CD8-positive, alpha-beta memory T cell (primary cell): ENCODE results near the gene ALG14. TPM values are rescaled to one million over a fixed set of nuclear protein-coding genes. Genes with fewer than 3 reads are reported as not detected.
A peak's percentile ranks its signal among the peaks of the same experiment; 100 is the strongest.

Experiments used
- CTCF ChIA-PET: fragments of 350-600 bp; sonication (Branson Sonifier 250); formaldehyde crosslinking; loops from one replicate; lab custom pipeline; 2021; ENCODE audit warnings: antibody characterized with exemption; lab: Charles Lee
- POLR2A ChIA-PET: fragments of 350-600 bp; sonication (Branson Sonifier 250); formaldehyde crosslinking; loops from one replicate; lab custom pipeline; 2021; ENCODE audit warnings: antibody characterized with exemption; lab: Charles Lee
- DNase-seq, 5 donors: peaks; one replicate each; pipeline versions ENCODE4 v3.0.0 to v3.0.0-alpha.2; 2020 to 2022; ENCODE audit warnings: mixed read lengths in 1 of 5
- H3K27ac ChIP-seq: one replicate; pipeline ENCODE4 v1.7.0; 2013; ENCODE audit warnings: low read depth, mild to moderate bottlenecking, low read length, moderate library complexity
- H3K27me3 ChIP-seq: 2 replicates; pipeline ENCODE4 v1.7.0; 2013; ENCODE audit warnings: low read length, mild to moderate bottlenecking; ENCODE audit not compliant: insufficient read depth, poor library complexity, severe bottlenecking
- H3K36me3 ChIP-seq: 2 replicates; pipeline ENCODE4 v1.7.0; 2013; ENCODE audit warnings: mild to moderate bottlenecking, low read length, moderate library complexity; ENCODE audit not compliant: insufficient read depth
- H3K4me1 ChIP-seq: 2 replicates; pipeline ENCODE4 v1.7.0; 2013; ENCODE audit warnings: mild to moderate bottlenecking, low read length, moderate library complexity; ENCODE audit not compliant: insufficient read depth
- H3K4me3 ChIP-seq: 2 replicates; pipeline ENCODE4 v1.7.0; 2013; ENCODE audit warnings: mild to moderate bottlenecking, low read length
- H3K9me3 ChIP-seq: 2 replicates; pipeline ENCODE4 v1.7.0; 2013; ENCODE audit warnings: mild to moderate bottlenecking, low read length
- H3K27ac Mint-ChIP-seq, 8 donors: one replicate each; pipeline ENCODE4 v1.8.0; 2020 to 2021; ENCODE audit warnings: mixed read lengths in 8 of 8, mild to moderate bottlenecking in 6 of 8, inconsistent platforms in 3 of 8, moderate library complexity in 3 of 8
- H3K27me3 Mint-ChIP-seq, 2 donors: one replicate each; pipeline ENCODE4 v1.8.0; 2020 to 2021; ENCODE audit warnings: mixed read lengths in 2 of 2, mild to moderate bottlenecking in 1 of 2, moderate library complexity in 1 of 2
- H3K36me3 Mint-ChIP-seq, 3 donors: one replicate each; pipeline ENCODE4 v1.8.0; 2020 to 2021; ENCODE audit warnings: mixed read lengths in 3 of 3, inconsistent platforms in 1 of 3, mild to moderate bottlenecking in 1 of 3
- H3K4me1 Mint-ChIP-seq, 3 donors: one replicate each; pipeline ENCODE4 v1.8.0; 2020 to 2021; ENCODE audit warnings: mixed read lengths in 3 of 3, inconsistent platforms in 1 of 3, mild to moderate bottlenecking in 1 of 3
- H3K4me3 Mint-ChIP-seq, 7 donors: one replicate each; pipeline ENCODE4 v1.8.0; 2020 to 2021; ENCODE audit warnings: mixed read lengths in 7 of 7, mild to moderate bottlenecking in 6 of 7, moderate library complexity in 4 of 7, inconsistent platforms in 2 of 7
- H3K9me3 Mint-ChIP-seq, 5 donors: one replicate each; pipeline ENCODE4 v1.8.0; 2020 to 2022; ENCODE audit warnings: mixed read lengths in 5 of 5, mild to moderate bottlenecking in 3 of 5, moderate library complexity in 2 of 5, inconsistent platforms in 1 of 5
- polyA plus RNA-seq: library from polyadenylated mRNA; unstranded; fragments of 300-500 nt; fragmentation: Illumina TruSeq; gene quantifications from one replicate; pipeline ENCODE4 v1.2.3, GENCODE V29; 2021
- total RNA-seq, 2 experiments: library from RNA; stranded (reverse); gene quantifications; one replicate each; pipeline ENCODE4 v1.2.3, GENCODE V29; 2021

ALG14 gene
- total and polyA plus RNA-seq, 3 experiments from 2014 or later = 4.4 to 6.8 (median 4.6) TPM

- Histone ChIP-seq H3K4me1 (no peaks in the 10 kb centered on the region), H3K4me3 (no peak overlapping the region), H3K27me3 (no peaks in the 10 kb centered on the region), H3K36me3 (no peaks in the 10 kb centered on the region), H3K9me3 (no peaks in the 10 kb centered on the region), H3K27ac (no peak overlapping the region)
- POLR2A ChIA-PET = no interaction called here
- H3K4me3 Mint-ChIP-seq = no peak overlapping the region
- DNase-seq = no peak
- no peak overlapping the region for H3K27ac Mint-ChIP-seq
- CTCF ChIA-PET = interaction anchor here (1.3 to 5.7 kb wide), 5 partner anchors 9 to 156 kb away, joined by 3 to 39 read pairs (median 5); partner anchors contain the start of genes ALG14 and RWDD3
- peaks cover 9 to 35% of the 10 kb centered on the region in 2 donors for H3K27me3 Mint-ChIP-seq
- H3K4me1 Mint-ChIP-seq = no peaks in the 10 kb centered on the region
- no peaks in the 10 kb centered on the region for H3K9me3 Mint-ChIP-seq
- no peaks in the 10 kb centered on the region for H3K36me3 Mint-ChIP-seq
Observed at GRCh38 chr1:95085376-95085775, 12.6 kb upstream of the ALG14 start.

- peak in 1 of 5 donors; percentile 33 for DNase-seq
Observed at GRCh38 chr1:95084317-95085176, 11.8 kb upstream of the ALG14 start.

GRCh38 chr1:95080879-95081278 lies 8.1 kb upstream of the ALG14 start:
- no peaks in the 10 kb centered on the region for H3K9me3 Mint-ChIP-seq
- POLR2A ChIA-PET = no interaction called here
- H3K4me3 ChIP-seq = no peak overlapping the region
- no peak overlapping the region for H3K4me3 Mint-ChIP-seq
- H3K36me3 Mint-ChIP-seq = no peaks in the 10 kb centered on the region
- H3K27me3 ChIP-seq = no peaks in the 10 kb centered on the region
- CTCF ChIA-PET = interaction anchor here (5.7 kb wide), 1 partner anchor 154 kb away, joined by 39 read pairs; the partner anchor contains the start of gene RWDD3
- no peak overlapping the region for H3K27ac Mint-ChIP-seq
- no peaks in the 10 kb centered on the region for H3K9me3 ChIP-seq
- no peaks in the 10 kb centered on the region for H3K4me1 ChIP-seq
- no peaks in the 10 kb centered on the region for H3K4me1 Mint-ChIP-seq
- H3K36me3 ChIP-seq = no peaks in the 10 kb centered on the region
- peaks cover 5 to 19% of the 10 kb centered on the region in 2 donors for H3K27me3 Mint-ChIP-seq
- no peak overlapping the region for H3K27ac ChIP-seq
- DNase-seq = no peak

More at GRCh38 chr1:95084317-95085176, 11.8 kb upstream of the ALG14 start:
- H3K27me3 Mint-ChIP-seq = peaks cover 7 to 28% of the 10 kb centered on the region in 2 donors
- H3K9me3 Mint-ChIP-seq = no peaks in the 10 kb centered on the region
- no peak overlapping the region for H3K27ac Mint-ChIP-seq
- Histone ChIP-seq H3K27me3 (no peaks in the 10 kb centered on the region), H3K4me1 (no peaks in the 10 kb centered on the region), H3K36me3 (no peaks in the 10 kb centered on the region), H3K27ac (no peak overlapping the region), H3K9me3 (no peaks in the 10 kb centered on the region), H3K4me3 (no peak overlapping the region)
- ChIA-PET POLR2A (interaction anchor here (1.8 kb wide), 1 partner anchor 149 kb away, joined by 8 read pairs; the partner anchor contains the start of gene RWDD3), CTCF (interaction anchor here (0.7 to 5.7 kb wide), 8 partner anchors 9 to 157 kb away, joined by 3 to 39 read pairs (median 4); partner anchors contain the start of genes ALG14 and RWDD3)
- H3K4me3 Mint-ChIP-seq = no peak overlapping the region
- no peaks in the 10 kb centered on the region for H3K4me1 Mint-ChIP-seq
- no peaks in the 10 kb centered on the region for H3K36me3 Mint-ChIP-seq

- H3K4me3 Mint-ChIP-seq = no peak overlapping the region
- H3K9me3 Mint-ChIP-seq = no peaks in the 10 kb centered on the region
- H3K36me3 ChIP-seq = no peaks in the 10 kb centered on the region
- H3K4me1 ChIP-seq = no peaks in the 10 kb centered on the region
- peaks cover 8 to 21% of the 10 kb centered on the region in 2 donors for H3K27me3 Mint-ChIP-seq
- no peaks in the 10 kb centered on the region for H3K9me3 ChIP-seq
- no peak overlapping the region for H3K27ac ChIP-seq
- no peak overlapping the region for H3K4me3 ChIP-seq
- H3K27me3 ChIP-seq = no peaks in the 10 kb centered on the region
- CTCF ChIA-PET = interaction anchor here (1.3 to 5.7 kb wide), 2 partner anchors 35 to 154 kb away, joined by 3 to 39 read pairs; partner anchors contain the start of gene RWDD3
- no peak overlapping the region for H3K27ac Mint-ChIP-seq
- no peaks in the 10 kb centered on the region for H3K4me1 Mint-ChIP-seq
- peaks cover 0 to under 1% (median 0%) of the 10 kb centered on the region in 3 donors for H3K36me3 Mint-ChIP-seq
- POLR2A ChIA-PET = no interaction called here
- DNase-seq = no peak
Observed at GRCh38 chr1:95080446-95080845, 7.7 kb upstream of the ALG14 start.

GRCh38 chr1:95076034-95076433 lies 3.3 kb upstream of the ALG14 start:
- Histone ChIP-seq H3K27ac (no peak overlapping the region), H3K36me3 (no peaks in the 10 kb centered on the region), H3K27me3 (no peaks in the 10 kb centered on the region), H3K4me1 (peaks cover 16% of the 10 kb centered on the region), H3K9me3 (no peaks in the 10 kb centered on the region), H3K4me3 (no peak overlapping the region)
- Mint-ChIP-seq H3K27ac (no peak overlapping the region), H3K9me3 (no peaks in the 10 kb centered on the region), H3K4me1 (peaks cover 18 to 23% (median 22%) of the 10 kb centered on the region in 3 donors), H3K27me3 (peaks cover 7 to 11% of the 10 kb centered on the region in 2 donors), H3K4me3 (peak overlapping the region in 1 of 7 donors; percentile 8), H3K36me3 (peaks cover 0 to 7% (median 3%) of the 10 kb centered on the region in 3 donors)
- DNase-seq = no peak
- POLR2A ChIA-PET = no interaction called here
- CTCF ChIA-PET = interaction anchor here (0.7 to 2.2 kb wide), 2 partner anchors 8 to 11 kb away, joined by 3 to 11 read pairs; no protein-coding TSS in a partner anchor

GRCh38 chr1:95073446-95073845 lies 695 bp upstream of the ALG14 start:
- no peaks in the 10 kb centered on the region for H3K9me3 Mint-ChIP-seq
- DNase-seq = no peak
- ChIA-PET POLR2A (interaction anchor here (0.7 to 1.6 kb wide), 3 partner anchors 44 to 161 kb away, joined by 5 to 16 read pairs (median 10); partner anchors contain the start of genes RWDD3 and TLCD4), CTCF (interaction anchor here (0.8 to 2.1 kb wide), 8 partner anchors 8 to 1164 kb away, joined by 3 to 18 read pairs (median 6); partner anchors contain the start of genes GCLM and RWDD3)
- peak overlapping the region; percentile 92 to 100 (median 98) for H3K4me3 Mint-ChIP-seq
- H3K4me1 Mint-ChIP-seq = peaks cover 18 to 25% (median 23%) of the 10 kb centered on the region in 3 donors
- Histone ChIP-seq H3K4me1 (peaks cover 16% of the 10 kb centered on the region), H3K27me3 (no peaks in the 10 kb centered on the region), H3K27ac (peak overlapping the region; percentile 71), H3K36me3 (no peaks in the 10 kb centered on the region), H3K9me3 (no peaks in the 10 kb centered on the region), H3K4me3 (peak overlapping the region; percentile 88)
- H3K27ac Mint-ChIP-seq = peak overlapping the region; percentile 92 to 99 (median 98)
- H3K27me3 Mint-ChIP-seq = peaks cover 7 to 11% of the 10 kb centered on the region in 2 donors
- H3K36me3 Mint-ChIP-seq = peaks cover 0 to 7% (median 7%) of the 10 kb centered on the region in 3 donors

GRCh38 chr1:95072117-95072516 lies 634 bp downstream of the ALG14 start:
- CTCF ChIA-PET = interaction anchor here (1.2 to 1.8 kb wide), 3 partner anchors 13 to 162 kb away, joined by 6 to 18 read pairs (median 7); partner anchors contain the start of gene RWDD3
- Mint-ChIP-seq H3K4me3 (peak overlapping the region; percentile 92 to 100 (median 98)), H3K27ac (peak overlapping the region; percentile 92 to 99 (median 98)), H3K36me3 (peaks cover 2 to 7% (median 7%) of the 10 kb centered on the region in 3 donors), H3K27me3 (peaks cover 7 to 11% of the 10 kb centered on the region in 2 donors), H3K4me1 (peaks cover 18 to 25% (median 23%) of the 10 kb centered on the region in 3 donors), H3K9me3 (no peaks in the 10 kb centered on the region)
- peaks cover 16% of the 10 kb centered on the region for H3K4me1 ChIP-seq
- no peaks in the 10 kb centered on the region for H3K9me3 ChIP-seq
- peak overlapping the region; percentile 71 for H3K27ac ChIP-seq
- H3K27me3 ChIP-seq = no peaks in the 10 kb centered on the region
- peak overlapping the region; percentile 88 for H3K4me3 ChIP-seq
- POLR2A ChIA-PET = interaction anchor here (1.2 kb wide), 1 partner anchor 45 kb away, joined by 10 read pairs; the partner anchor contains the start of gene TLCD4
- no peaks in the 10 kb centered on the region for H3K36me3 ChIP-seq
- no peak for DNase-seq
